C4-2B (cell line): Measurements from ENCODE around the gene MACROH2A2.

Experiments
- ZFX ChIP-seq: fragments of 450-650 bp; IDR thresholded peaks from 2 replicates; pipeline ENCODE4 v1.6.1; 2017
- TF ChIP-seq, protein P1 (sequence below): fragments of 450-650 bp; conservative IDR thresholded peaks from 2 replicates; pipeline ENCODE4 v1.5.1; 2017; ENCODE audit warnings: mild to moderate bottlenecking

DNA sequence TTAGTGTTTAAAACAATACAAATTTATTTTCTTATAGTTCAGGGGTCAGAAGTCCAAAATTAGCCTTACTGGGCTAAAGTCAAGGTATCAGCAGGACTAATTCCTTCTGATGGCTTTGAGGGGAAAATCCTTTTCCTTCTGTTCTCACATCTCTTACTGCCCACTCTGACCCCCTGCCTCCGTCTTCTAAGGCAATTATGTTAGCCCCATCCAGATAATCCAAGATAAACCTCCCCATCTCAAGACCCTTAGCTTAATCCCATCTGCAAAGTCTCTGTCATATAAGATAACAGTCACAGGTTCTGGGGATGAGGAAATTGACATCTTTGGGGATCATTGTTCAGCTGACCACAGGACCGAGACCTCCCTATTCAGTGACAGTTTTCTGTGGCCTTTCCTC, 22.3 kb downstream of the MACROH2A2 start:
- TF ChIP-seq, protein P1, sequence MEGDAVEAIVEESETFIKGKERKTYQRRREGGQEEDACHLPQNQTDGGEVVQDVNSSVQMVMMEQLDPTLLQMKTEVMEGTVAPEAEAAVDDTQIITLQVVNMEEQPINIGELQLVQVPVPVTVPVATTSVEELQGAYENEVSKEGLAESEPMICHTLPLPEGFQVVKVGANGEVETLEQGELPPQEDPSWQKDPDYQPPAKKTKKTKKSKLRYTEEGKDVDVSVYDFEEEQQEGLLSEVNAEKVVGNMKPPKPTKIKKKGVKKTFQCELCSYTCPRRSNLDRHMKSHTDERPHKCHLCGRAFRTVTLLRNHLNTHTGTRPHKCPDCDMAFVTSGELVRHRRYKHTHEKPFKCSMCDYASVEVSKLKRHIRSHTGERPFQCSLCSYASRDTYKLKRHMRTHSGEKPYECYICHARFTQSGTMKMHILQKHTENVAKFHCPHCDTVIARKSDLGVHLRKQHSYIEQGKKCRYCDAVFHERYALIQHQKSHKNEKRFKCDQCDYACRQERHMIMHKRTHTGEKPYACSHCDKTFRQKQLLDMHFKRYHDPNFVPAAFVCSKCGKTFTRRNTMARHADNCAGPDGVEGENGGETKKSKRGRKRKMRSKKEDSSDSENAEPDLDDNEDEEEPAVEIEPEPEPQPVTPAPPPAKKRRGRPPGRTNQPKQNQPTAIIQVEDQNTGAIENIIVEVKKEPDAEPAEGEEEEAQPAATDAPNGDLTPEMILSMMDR = no peak
- no peak for TF ChIP-seq ZFX
